Activated CD8-positive, alpha-beta memory T cell treated with anti-CD3 and anti-CD28 coated beads, Interleukin-2, amount 50 U/mL, for 24 hours (primary cell): ENCODE measurements around the gene MBOAT1.
"Not testable (repeated sequence)": the region's sequence is repeated elsewhere in the genome, so short reads cannot be mapped to it uniquely, and the experiment has no call there.

Source experiments
- DNase-seq: peaks from one replicate; pipeline ENCODE4 v3.0.0-alpha.2; 2020; ENCODE audit errors: extremely low read depth

MBOAT1 gene

GRCh38 chr6:20170455-20171148, 41.7 kb downstream of the MBOAT1 start:
- DNase-seq, result no peak

DNA sequence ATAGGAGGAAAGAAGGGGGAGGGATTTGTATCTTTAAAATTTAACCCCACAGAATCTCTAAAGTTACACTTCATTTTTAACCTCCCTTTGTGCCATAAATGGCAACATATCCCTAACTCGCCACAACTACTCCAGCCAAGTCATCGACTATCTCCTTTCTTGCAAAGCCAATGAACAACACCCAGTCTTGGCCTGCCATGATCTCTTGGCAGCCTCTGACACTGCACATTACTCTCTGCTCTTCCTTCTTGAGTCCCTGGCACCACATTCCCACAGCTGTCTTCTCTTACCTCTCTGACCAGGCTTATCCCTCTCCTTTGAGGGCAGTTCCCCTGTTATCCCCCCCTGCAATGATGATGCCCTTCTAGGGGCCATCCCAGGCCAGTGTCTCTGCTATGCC, 42.5 kb downstream of the MBOAT1 start:
- no peak for DNase-seq

DNA sequence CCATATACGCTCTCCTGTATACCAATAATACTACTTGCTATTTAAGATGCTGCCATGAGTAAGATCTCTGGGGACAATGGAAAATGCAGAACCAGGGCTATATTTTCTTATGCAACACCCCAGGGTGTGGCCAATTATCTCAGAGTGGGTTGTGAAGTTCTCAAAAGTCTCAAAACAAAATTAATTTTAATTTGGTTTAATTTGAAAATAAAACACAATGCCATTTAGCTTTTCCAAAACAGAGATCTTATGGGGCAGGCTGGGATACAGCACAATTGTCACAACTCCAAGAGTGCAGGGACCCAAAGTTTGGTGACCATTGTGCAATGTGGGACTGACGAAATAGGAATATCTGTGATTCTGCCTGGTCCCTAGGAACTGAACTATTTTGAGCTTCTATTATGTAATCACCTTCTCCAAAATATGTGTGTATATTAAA, 43.1 kb downstream of the MBOAT1 start:
- no peak for DNase-seq

DNA sequence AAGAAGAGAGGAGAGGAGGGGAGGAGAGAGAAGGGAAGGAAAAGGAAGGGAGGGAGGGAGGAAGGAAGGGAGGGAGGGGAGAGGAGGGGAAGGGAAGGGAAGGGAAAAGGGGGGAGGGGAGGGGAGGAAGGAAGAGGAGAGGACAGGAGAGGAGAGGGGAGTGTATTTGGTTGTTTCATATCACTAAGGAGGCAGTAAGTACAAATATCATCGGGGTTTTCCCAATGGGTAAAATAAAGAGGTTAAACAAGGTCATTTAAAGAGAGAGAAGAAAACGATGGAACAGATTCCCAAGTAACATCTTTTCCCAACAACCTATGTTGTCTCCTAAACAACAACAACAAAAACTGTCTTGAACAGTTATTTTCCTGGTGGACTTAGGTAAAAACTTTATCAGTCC, 43.6 kb downstream of the MBOAT1 start:
- no peak for DNase-seq

DNA sequence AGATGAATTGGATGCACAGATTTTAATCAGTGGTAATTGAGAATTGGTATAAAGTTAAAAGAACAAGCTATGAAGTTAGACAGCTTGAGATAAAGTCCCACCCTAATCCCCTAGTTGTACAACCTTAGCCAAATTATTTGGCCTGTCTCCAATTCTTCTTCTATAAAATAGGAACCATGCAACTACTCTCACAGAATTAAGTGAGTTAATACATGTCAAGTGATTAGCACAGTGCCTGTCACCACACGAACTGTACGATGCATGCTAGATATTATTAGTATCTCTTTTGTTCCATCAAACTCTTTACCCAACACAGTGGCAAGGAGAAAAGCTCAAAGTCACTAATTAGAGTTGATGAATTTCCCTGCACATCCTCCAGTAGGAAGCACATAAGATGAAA, 44.7 kb downstream of the MBOAT1 start:
- no peak for DNase-seq

- DNase-seq, result no peak
Measured at GRCh38 chr6:20166210-20166609, 46.1 kb downstream of the MBOAT1 start.

GRCh38 chr6:20162515-20162914, 49.8 kb downstream of the MBOAT1 start:
- DNase-seq, result no peak

- no peak for DNase-seq
Measured at GRCh38 chr6:20160541-20161283, 51.6 kb downstream of the MBOAT1 start.

GRCh38 chr6:20159781-20160540, 52.3 kb downstream of the MBOAT1 start:
- no peak for DNase-seq

GRCh38 chr6:20159098-20159497, 53.2 kb downstream of the MBOAT1 start:
- DNase-seq, result no peak

DNA sequence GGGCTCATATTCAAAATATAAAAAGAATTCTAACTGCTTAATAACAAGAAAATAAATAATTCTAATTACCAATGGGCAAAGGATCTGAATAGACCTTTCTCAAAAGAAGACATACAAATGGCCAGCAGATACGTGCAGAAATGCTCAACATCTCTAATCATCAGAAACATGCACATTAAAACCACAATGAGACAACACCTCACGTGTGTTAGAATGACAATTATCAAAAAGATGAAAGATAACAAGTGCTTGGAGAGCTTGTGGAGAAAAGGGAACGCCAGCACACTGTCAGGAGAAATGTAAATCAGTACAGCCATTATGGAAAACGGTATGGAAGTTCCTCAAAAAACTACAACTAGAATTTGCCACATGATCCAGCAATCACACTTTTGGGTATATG, 53.6 kb downstream of the MBOAT1 start:
- no peak for DNase-seq

DNA sequence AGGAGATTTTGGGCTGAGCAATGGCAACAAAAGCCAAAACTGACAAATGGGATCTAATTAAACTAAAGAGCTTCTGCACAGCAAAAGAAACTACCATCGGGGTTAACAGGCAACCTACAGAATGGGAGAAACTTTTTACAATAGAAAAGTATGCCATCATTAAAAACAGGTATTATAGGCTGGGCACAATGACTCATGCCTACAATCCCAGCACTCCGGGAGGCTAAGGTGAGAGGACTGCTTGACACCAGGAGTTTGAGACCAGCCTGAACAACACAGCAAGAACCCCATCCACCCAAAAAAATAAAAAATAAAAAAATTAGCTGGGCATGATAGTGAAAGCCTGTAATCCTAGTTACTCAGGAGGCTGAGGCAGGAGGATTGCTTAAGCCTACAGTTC, 55.4 kb downstream of the MBOAT1 start:
- DNase-seq, result no peak

- DNase-seq, result no peak
Measured at GRCh38 chr6:20154753-20155152, 57.5 kb downstream of the MBOAT1 start.

DNA sequence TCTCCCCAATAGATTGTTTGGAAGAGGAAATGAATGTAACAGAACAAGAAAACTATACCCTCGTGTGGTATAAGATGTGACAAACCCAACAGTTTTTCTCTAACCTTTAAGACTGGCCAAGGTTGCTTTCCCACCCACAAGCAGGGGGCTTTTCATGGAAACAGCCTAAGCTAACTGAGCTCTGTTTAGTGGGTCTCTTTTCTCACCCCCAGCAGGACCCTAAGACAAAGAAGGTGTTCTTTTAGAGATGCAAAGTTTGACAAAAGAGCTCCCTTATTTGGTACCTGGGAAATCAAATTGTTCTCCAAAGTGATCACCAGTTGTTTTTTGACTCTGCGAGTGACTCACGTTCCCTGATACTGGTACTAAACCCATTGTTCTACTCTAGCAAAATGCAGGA, 59.1 kb downstream of the MBOAT1 start:
- no peak for DNase-seq

- no peak for DNase-seq
Measured at GRCh38 chr6:20148433-20148832, 63.8 kb downstream of the MBOAT1 start.

DNA sequence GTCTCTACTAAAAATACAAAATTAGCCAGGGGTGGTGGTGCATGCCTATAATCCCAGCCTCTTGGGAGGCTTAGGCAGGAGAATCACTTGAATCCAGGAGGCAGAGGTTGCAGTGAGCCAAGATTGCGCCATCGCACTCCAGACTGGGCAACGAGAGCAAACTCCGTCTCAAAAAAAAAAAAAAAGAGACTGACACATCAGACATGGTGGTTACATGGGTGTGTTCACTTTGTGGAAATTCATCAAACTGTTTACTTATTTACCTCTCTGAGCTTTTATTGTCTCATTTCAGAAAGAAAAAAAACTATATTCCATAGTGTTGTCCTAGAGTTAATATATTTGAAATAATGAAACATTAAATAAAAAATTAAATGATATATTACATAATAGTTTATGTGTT, 64.8 kb downstream of the MBOAT1 start:
- DNase-seq, result no peak

DNA sequence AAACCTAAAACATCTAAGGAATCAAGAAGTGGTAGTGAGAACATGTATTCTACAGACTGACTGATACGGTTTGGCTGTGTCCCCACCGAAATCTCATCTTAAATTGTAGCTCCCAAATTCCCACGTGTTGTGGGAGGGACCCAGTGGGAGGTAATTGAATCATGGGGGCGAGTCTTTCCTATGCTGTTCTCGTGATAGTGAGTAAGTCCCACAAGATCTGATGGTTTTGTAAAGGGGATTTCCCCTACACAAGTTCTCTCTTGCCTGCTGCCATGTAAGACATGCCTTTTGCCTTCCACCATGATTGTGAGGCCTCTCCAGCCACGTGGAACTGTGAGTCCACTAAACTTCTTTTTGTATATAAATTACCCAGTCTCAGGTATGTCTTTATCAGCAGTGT, 65.4 kb downstream of the MBOAT1 start:
- not testable (repeated sequence) for DNase-seq

DNA sequence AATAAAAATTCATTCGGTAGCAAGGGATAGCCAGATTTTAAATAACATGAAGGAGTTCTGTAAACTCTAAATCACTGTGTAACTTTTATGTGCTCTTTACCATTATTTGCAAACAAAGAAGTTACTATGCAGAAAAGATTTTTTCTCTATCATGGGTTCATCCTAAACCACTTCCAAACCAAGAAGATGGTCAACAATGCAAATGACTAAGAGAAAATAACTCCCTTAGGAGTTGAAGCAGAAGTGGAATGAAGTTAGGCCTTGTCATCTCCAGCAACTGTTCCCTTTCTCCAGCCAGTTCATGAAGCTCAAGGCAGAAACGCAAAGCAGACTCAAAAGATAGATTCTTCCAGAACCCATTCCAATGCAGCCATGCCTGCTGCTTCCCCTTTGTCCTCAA, 66.0 kb downstream of the MBOAT1 start:
- DNase-seq, result no peak

- DNase-seq, result no peak
Measured at GRCh38 chr6:20142866-20143265, 69.4 kb downstream of the MBOAT1 start.

DNA sequence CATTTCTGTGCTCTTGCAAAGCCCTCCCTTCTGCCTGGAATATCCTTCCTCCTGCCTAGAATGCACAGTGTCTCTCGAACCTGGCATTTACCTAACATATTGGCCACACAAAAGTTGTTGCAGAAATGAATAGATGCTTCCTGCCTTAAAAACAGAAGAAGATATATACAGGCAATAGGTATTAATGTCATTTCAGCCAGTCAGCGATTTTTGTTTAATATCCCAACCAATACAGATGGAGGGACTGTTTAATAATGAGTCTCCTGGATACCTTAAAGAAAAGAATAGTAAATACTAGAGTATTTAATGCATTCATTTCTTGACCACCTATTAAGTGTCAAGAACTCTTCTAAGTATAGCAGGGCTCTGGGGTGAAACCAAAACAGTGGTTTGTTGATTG, 70.3 kb downstream of the MBOAT1 start:
- DNase-seq, result no peak

DNA sequence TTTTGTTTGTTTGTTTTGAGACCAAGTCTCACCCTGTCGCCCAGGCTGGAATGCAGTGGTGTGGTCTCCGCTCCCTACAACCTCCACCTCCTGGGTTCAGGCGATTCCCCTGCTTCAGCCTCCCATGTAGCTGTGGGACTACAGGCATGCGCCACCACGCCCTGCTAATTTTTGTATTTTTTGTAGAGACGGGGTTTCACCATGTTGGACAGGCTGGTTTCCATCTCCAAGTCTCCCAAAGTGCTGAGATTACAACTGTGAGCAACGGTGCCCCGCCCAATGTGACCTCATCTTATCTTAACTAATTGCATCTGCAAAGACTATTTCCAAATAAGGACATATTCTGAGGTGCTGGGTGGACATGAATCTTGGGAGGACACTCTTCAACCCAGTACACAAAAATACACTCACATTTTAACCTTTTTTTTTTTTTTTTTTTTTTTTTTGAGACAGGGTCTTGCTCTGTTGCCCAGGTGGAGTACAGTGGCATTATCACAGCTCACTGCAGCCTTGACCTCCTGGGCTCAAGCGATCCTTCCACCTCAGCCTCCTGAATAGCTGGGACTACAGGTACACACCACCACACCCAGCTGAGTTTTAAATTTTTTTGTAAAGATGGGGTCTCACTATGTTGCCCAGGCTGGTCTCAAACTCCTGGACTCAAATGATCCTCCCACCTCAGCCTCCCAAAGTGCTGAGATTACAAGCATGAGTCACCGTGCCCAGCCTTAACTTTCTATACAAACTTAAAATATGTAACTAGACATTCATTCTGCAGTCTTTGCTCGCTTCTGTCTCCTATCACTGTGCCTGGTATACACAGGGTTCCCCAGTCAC, 72.9 kb downstream of the MBOAT1 start:
- DNase-seq, result not testable (repeated sequence)

GRCh38 chr6:20137837-20138236, 74.4 kb downstream of the MBOAT1 start:
- DNase-seq, result no peak
